Measurements from ENCODE around the gene NF1. TPM values are rescaled to one million over a fixed set of nuclear protein-coding genes. Genes with fewer than 3 reads are reported as not detected.

Gene NF1
- total and polyA plus RNA-seq, 2 donors (not counting 1 experiment from before 2014, with no cell fraction given) = 10.8 to 27.7 TPM

- no peaks in the 10 kb centered on the region for H3K79me2 ChIP-seq (ENCODE audit: control insufficient read depth, insufficient read depth, low read length)
- DNase-seq = no peak
- no peak for TF ChIP-seq EZH2 (IDR thresholded peaks at IDR 0.05; ENCODE audit: borderline replicate concordance, insufficient read depth, low read depth, low read length, poor library complexity, severe bottlenecking)
- no peak for TF ChIP-seq CTCF (IDR thresholded peaks at IDR 0.05)
- H3K4me1 ChIP-seq (ENCODE audit: control insufficient read depth in 2 of 2, insufficient read depth in 2 of 2, low read length in 2 of 2) = no peaks in the 10 kb centered on the region
- H3K4me3 ChIP-seq (ENCODE audit: control extremely low read depth in 1 of 5, extremely low read depth in 1 of 5, insufficient read depth in 1 of 5, low read depth in 2 of 5, low read length in 4 of 5) = no peak overlapping the region
- no peak overlapping the region for H2AFZ ChIP-seq (ENCODE audit: insufficient read depth, low read depth, low read length, poor library complexity, severe bottlenecking)
- Mint-ChIP-seq H3K27ac (no peak overlapping the region), H3K4me1 (no peaks in the 10 kb centered on the region), H3K9me3 (ENCODE audit: insufficient read depth) (no peaks in the 10 kb centered on the region), H3K4me3 (no peak overlapping the region), H3K27me3 (no peaks in the 10 kb centered on the region)
- 96% methylated on average over 3 of the region's 3 CpGs for WGBS (ENCODE audit: insufficient coverage)
- H3K9ac ChIP-seq (ENCODE audit: low read length) = no peak overlapping the region
- no peak overlapping the region for H3K27ac ChIP-seq (ENCODE audit: low read length in 2 of 2)
- H3K27me3 ChIP-seq (replicated peaks in 1 of 4; ENCODE audit: control extremely low read depth in 1 of 4, control insufficient read depth in 3 of 4, insufficient read depth in 4 of 4, low read length in 3 of 4) = no peaks in the 10 kb centered on the region
- ChIA-PET CTCF (interaction anchor here (0.8 kb wide), 1 partner anchor 59 kb away, joined by 7 read pairs; no protein-coding TSS in a partner anchor), POLR2A (no interaction called here)
- H3K9me3 ChIP-seq (ENCODE audit: control extremely low read depth in 1 of 3, control insufficient read depth in 2 of 3, insufficient read depth in 1 of 3, low read length in 2 of 3) = peaks cover 0 to 4% (median 0%) of the 10 kb centered on the region in 3 donors
- H4K20me1 ChIP-seq (ENCODE audit: control insufficient read depth, insufficient read depth, low read length, poor library complexity, severe bottlenecking) = no peaks in the 10 kb centered on the region
- peaks cover 0 to 4% of the 10 kb centered on the region in 2 experiments for H3K36me3 ChIP-seq (replicated peaks in 1 of 2; ENCODE audit: control extremely low read depth in 1 of 2, control insufficient read depth in 1 of 2, extremely low read depth in 1 of 2, insufficient read depth in 2 of 2, low read length in 1 of 2)
- intact Hi-C loops (cut with micrococcal nuclease) = no loop called here
- H3K4me2 ChIP-seq (replicated peaks; ENCODE audit: low read depth, low read length, poor library complexity, severe bottlenecking) = no peak overlapping the region
- ATAC-seq (ENCODE audit: low read depth) = no peak
Measured at GRCh38 chr17:31147507-31148202, 52.9 kb downstream of the NF1 start.

GRCh38 chr17:31148205-31148604 is 53.4 kb downstream of the NF1 start:
- no peak overlapping the region for H3K27ac Mint-ChIP-seq
- H3K9ac ChIP-seq (ENCODE audit: low read length) = no peak overlapping the region

More at GRCh38 chr17:31148205-31148604, 53.4 kb downstream of the NF1 start:
- intact Hi-C loops (cut with micrococcal nuclease) = no loop called here
- POLR2A ChIA-PET = no interaction called here
- TF ChIP-seq EZH2 (IDR thresholded peaks at IDR 0.05; ENCODE audit: borderline replicate concordance, insufficient read depth, low read depth, low read length, poor library complexity, severe bottlenecking) (no peak), CTCF (IDR thresholded peaks at IDR 0.05) (no peak)
- no peaks in the 10 kb centered on the region for H4K20me1 ChIP-seq (ENCODE audit: control insufficient read depth, insufficient read depth, low read length, poor library complexity, severe bottlenecking)
- CTCF ChIA-PET = interaction anchor here (0.8 kb wide), 1 partner anchor 59 kb away, joined by 7 read pairs; no protein-coding TSS in a partner anchor
- peaks cover 0 to 4% of the 10 kb centered on the region in 2 experiments for H3K36me3 ChIP-seq (replicated peaks in 1 of 2; ENCODE audit: control extremely low read depth in 1 of 2, control insufficient read depth in 1 of 2, extremely low read depth in 1 of 2, insufficient read depth in 2 of 2, low read length in 1 of 2)
- no peak overlapping the region for H3K4me3 Mint-ChIP-seq
- H3K9me3 Mint-ChIP-seq (ENCODE audit: insufficient read depth) = no peaks in the 10 kb centered on the region
- DNase-seq (no peak), ATAC-seq (ENCODE audit: low read depth) (no peak)
- no peaks in the 10 kb centered on the region for H3K4me1 Mint-ChIP-seq
- no peak overlapping the region for H2AFZ ChIP-seq (ENCODE audit: insufficient read depth, low read depth, low read length, poor library complexity, severe bottlenecking)
- H3K27me3 ChIP-seq (replicated peaks in 1 of 4; ENCODE audit: control extremely low read depth in 1 of 4, control insufficient read depth in 3 of 4, insufficient read depth in 4 of 4, low read length in 3 of 4) = no peaks in the 10 kb centered on the region
- no CpG with 5 or more reads among the region's 3 CpGs for WGBS (ENCODE audit: insufficient coverage)
- H3K4me2 ChIP-seq (replicated peaks; ENCODE audit: low read depth, low read length, poor library complexity, severe bottlenecking) = no peak overlapping the region
- no peak overlapping the region for H3K4me3 ChIP-seq (ENCODE audit: control extremely low read depth in 1 of 5, extremely low read depth in 1 of 5, insufficient read depth in 1 of 5, low read depth in 2 of 5, low read length in 4 of 5)
- no peaks in the 10 kb centered on the region for H3K27me3 Mint-ChIP-seq
- no peak overlapping the region for H3K27ac ChIP-seq (ENCODE audit: low read length in 2 of 2)
- H3K9me3 ChIP-seq (ENCODE audit: control extremely low read depth in 1 of 3, control insufficient read depth in 2 of 3, insufficient read depth in 1 of 3, low read length in 2 of 3) = peaks cover 0 to 4% (median 0%) of the 10 kb centered on the region in 3 donors
- H3K4me1 ChIP-seq (ENCODE audit: control insufficient read depth in 2 of 2, insufficient read depth in 2 of 2, low read length in 2 of 2) = no peaks in the 10 kb centered on the region
- H3K79me2 ChIP-seq (ENCODE audit: control insufficient read depth, insufficient read depth, low read length) = no peaks in the 10 kb centered on the region
